SK-N-MC (cell line): Measurements from ENCODE around the gene ABHD2.

Experiments used
- DNase-seq: peaks from one replicate; pipeline ENCODE4 v3.0.0-alpha.2; 2011; ENCODE audit warnings: low read depth, low spot score
- H3K27ac ChIP-seq: fragments of 200-600 bp; sonication (generic); 2 replicates; pipeline ENCODE4 v1.5.1; 2016; ENCODE audit warnings: mixed run types
- H3K36me3 ChIP-seq: fragments of 200-600 bp; sonication (generic); 2 replicates; pipeline ENCODE4 v1.6.1; 2017; ENCODE audit warnings: antibody characterized with exemption, low read length, mixed read lengths; ENCODE audit not compliant: insufficient read depth
- H3K4me3 ChIP-seq: fragments of 200-600 bp; sonication (generic); 2 replicates; pipeline ENCODE4 v1.5.1; 2016
- H3K9ac ChIP-seq: fragments of 200-600 bp; sonication (generic); 2 replicates; pipeline ENCODE4 v1.8.0; 2017; ENCODE audit warnings: mixed run types, mixed read lengths; ENCODE audit not compliant: insufficient read length
- H3K9me3 ChIP-seq: fragments of 200-600 bp; sonication (generic); 2 replicates; pipeline ENCODE4 v1.6.1; 2017; ENCODE audit warnings: low read depth, mild to moderate bottlenecking, antibody characterized with exemption, low read length, moderate library complexity, mixed read lengths
- EZH2 ChIP-seq: fragments of 200-600 bp; sonication (generic); IDR thresholded peaks from one replicate; pipeline ENCODE4 v1.6.1; 2017; ENCODE audit warnings: antibody characterized with exemption
- FOXP2 ChIP-seq: optimal IDR thresholded peaks from 2 replicates; pipeline ENCODE3; 2011; ENCODE audit warnings: mild to moderate bottlenecking, moderate library complexity; ENCODE audit not compliant: insufficient read depth; ENCODE audit errors: extremely low read length, control extremely low read depth
- POLR2AphosphoS5 ChIP-seq: IDR thresholded peaks from 2 replicates; pipeline ENCODE4 v1.6.1; 2012; ENCODE audit warnings: mild to moderate bottlenecking, low read depth, low read length, borderline replicate concordance

ABHD2 gene

DNA sequence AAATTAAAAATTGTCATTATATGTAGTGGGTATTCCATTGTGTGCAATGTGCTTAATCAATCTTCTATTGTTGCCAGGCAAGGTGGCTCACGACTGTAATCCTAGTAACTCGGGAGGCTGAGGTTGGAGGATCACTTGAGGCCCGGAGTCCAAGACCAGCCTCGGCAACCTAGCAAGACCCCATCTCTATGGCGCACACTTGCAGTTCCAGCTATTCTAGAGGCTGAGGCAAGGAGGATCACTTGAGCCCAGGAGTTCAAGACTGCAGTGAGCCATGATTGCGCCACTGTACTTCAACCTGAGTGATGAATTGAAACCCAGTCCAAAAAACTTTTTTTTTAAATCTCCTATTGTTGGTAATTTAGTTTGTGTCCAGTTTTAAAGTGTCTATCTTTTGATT is 33.4 kb upstream of the ABHD2 start:
- H3K4me3 ChIP-seq: no peak overlapping the region
- H3K9ac ChIP-seq: no peak overlapping the region
- DNase-seq: no peak
- no peak overlapping the region for H3K27ac ChIP-seq
- H3K9me3 ChIP-seq: no peaks in the 10 kb centered on the region
- TF ChIP-seq POLR2AphosphoS5 (no peak), EZH2 (no peak), FOXP2 (no peak)
- H3K36me3 ChIP-seq: no peaks in the 10 kb centered on the region

DNA sequence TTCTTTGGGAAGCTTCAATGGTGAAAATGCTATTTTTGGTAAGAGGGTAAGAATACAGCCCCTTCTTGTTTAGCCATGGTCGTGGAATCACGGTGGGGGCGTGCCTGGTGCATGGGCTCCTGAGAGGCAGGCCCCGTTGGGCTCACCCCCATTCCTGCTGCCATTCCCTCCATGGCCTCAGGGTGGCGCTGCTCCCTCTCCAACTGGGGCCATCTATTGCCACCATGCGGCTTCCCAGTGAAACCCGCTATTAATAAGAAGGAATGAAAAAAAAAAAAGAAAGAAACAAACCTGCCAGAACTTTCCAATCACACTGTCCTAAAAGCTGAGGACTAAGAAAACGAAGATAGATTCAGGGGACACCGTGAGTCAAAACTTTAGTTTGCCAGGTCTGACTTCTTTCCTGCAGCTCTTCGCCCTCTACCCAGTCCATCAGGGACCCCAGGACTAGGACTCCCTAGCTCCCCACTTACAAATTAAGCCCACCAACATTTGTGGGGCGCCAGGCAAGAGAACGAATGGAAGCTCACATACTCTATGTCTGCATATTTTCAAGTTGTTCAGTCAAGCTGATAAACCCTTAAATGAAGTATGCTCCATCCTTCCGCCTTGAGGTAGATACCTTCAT is 30.6 kb upstream of the ABHD2 start:
- H3K4me3 ChIP-seq: no peak overlapping the region
- H3K9me3 ChIP-seq: no peaks in the 10 kb centered on the region
- TF ChIP-seq FOXP2: no peak
- no peak for TF ChIP-seq EZH2
- no peak for TF ChIP-seq POLR2AphosphoS5
- no peak overlapping the region for H3K9ac ChIP-seq
- H3K27ac ChIP-seq: no peak overlapping the region
- H3K36me3 ChIP-seq: no peaks in the 10 kb centered on the region
- DNase-seq: no peak

DNA sequence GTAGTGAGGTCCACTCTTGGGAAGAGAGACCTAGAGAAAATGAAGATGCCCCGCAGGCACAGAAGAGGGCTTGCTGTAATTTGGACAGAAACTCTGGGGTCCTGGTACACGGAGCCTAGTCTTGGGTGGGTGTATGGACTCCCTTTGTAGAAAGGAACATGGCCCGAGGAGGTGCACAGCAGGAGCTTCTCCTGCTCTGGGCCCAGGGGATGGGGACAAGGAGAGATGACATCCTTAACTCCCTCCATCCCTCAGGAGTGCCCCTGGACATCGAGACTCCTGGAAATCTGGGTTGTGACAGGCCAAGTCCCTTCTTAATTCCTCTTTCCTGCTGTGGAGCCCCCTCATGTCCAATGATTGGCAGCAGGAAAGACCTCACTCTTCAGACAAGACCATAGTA is 29.9 kb upstream of the ABHD2 start:
- H3K9me3 ChIP-seq: no peaks in the 10 kb centered on the region
- TF ChIP-seq EZH2: no peak
- no peak for TF ChIP-seq POLR2AphosphoS5
- TF ChIP-seq FOXP2: no peak
- no peak overlapping the region for H3K4me3 ChIP-seq
- H3K27ac ChIP-seq: no peak overlapping the region
- no peaks in the 10 kb centered on the region for H3K36me3 ChIP-seq
- DNase-seq: no peak
- no peak overlapping the region for H3K9ac ChIP-seq

DNA sequence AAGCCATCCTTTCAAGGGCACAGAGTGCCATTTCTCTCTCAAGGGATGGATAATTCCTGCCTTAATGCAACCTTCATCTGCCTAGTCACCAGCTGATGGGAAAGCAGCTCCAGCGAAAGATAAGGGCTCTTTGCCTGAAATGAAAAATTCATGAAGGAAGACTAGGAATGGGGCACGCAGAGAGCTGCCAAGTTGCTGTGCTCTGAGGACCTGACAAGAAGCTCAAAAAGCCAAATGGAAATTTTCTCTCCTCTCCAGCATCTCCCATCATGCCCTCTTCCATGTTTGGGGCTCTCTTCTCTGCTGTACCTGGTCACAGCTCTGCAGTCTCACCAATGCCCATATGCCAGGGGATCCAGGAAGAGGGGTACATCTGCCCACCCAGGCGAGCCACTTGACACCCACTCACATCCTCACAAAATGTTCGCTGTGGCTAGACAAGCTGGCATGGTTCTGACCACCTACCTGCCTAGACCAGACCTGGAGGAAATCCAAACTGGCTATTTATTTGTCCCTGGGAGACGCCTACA is 29.3 kb upstream of the ABHD2 start:
- H3K9ac ChIP-seq: no peak overlapping the region
- no peak overlapping the region for H3K4me3 ChIP-seq
- no peaks in the 10 kb centered on the region for H3K36me3 ChIP-seq
- no peak overlapping the region for H3K27ac ChIP-seq
- TF ChIP-seq POLR2AphosphoS5 (no peak), EZH2 (no peak), FOXP2 (no peak)
- no peak for DNase-seq
- H3K9me3 ChIP-seq: no peaks in the 10 kb centered on the region

DNA sequence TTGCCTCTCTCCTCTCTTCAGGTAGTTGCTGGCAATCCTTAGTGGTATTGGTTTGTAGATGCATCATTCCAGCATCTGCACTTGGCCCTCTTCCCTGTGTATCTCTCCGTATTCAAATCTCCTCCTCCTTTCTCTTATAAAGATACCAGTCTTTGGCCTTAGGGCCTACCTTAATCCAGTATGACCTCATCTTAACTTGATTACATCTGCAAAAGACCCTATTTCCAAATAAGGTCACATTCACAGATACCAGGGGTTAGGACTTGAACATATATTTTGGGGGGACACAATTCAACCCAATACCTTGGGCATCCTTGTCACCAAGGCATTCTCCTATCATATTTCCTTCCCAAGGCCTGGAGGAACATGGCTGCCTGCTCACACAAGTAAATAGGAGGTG is 22.0 kb upstream of the ABHD2 start:
- no peak overlapping the region for H3K4me3 ChIP-seq
- no peaks in the 10 kb centered on the region for H3K36me3 ChIP-seq
- H3K9me3 ChIP-seq: no peaks in the 10 kb centered on the region
- no peak for DNase-seq
- no peak for TF ChIP-seq FOXP2
- TF ChIP-seq EZH2: no peak
- TF ChIP-seq POLR2AphosphoS5: no peak
- H3K9ac ChIP-seq: no peak overlapping the region
- H3K27ac ChIP-seq: no peak overlapping the region

DNA sequence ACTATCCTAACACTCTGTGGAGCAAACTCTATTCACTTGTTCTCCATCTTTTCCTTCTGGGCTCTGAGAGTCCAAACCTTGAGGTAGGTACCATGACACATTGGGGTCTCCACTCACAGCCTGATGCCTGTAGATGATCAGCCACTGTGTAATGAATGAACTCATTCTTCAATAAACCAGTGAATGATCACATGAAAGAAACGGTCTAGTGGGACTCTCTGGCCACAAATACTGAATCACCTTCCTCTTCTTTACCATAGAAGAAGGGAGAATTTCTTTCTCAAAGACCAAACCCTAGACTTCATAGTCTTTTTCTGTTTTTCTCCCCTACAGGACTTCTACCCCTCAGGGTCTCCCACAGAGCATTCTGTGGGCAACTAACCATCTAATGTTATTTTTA is 20.5 kb upstream of the ABHD2 start:
- H3K9me3 ChIP-seq: no peaks in the 10 kb centered on the region
- peak overlapping the region; percentile 39 for H3K4me3 ChIP-seq
- DNase-seq: no peak
- no peaks in the 10 kb centered on the region for H3K36me3 ChIP-seq
- TF ChIP-seq EZH2 (no peak), POLR2AphosphoS5 (no peak), FOXP2 (no peak)
- no peak overlapping the region for H3K9ac ChIP-seq
- H3K27ac ChIP-seq: no peak overlapping the region; the same call in none of the 2 replicates

DNA sequence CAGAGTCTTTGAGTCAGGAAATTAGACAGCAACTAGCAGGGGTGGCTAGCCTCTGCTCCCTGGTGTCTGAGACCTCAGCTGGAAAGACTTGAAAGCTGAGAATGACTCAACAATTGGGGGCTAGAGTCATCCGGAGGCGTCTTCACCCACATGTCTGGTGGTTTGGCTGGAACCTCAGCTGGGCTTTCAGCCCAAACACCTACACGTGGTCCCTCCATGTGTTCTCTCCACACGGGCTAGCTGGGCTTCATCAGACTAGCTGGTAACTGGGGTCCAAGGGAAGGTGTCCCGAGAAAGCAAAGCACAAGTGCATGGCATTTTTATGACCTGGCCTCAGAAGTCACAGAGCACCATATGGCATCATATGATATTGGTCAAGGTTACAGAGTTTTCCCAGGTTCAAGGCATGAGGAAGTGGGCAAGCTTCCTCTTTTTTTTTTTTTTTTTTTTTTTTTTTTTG is 19.9 kb upstream of the ABHD2 start:
- TF ChIP-seq POLR2AphosphoS5: no peak
- TF ChIP-seq EZH2: no peak
- no peak for TF ChIP-seq FOXP2
- no peak for DNase-seq
- Histone ChIP-seq H3K36me3 (no peaks in the 10 kb centered on the region), H3K27ac (no peak overlapping the region), H3K9ac (no peak overlapping the region), H3K9me3 (no peaks in the 10 kb centered on the region), H3K4me3 (peak overlapping the region; percentile 39)

DNA sequence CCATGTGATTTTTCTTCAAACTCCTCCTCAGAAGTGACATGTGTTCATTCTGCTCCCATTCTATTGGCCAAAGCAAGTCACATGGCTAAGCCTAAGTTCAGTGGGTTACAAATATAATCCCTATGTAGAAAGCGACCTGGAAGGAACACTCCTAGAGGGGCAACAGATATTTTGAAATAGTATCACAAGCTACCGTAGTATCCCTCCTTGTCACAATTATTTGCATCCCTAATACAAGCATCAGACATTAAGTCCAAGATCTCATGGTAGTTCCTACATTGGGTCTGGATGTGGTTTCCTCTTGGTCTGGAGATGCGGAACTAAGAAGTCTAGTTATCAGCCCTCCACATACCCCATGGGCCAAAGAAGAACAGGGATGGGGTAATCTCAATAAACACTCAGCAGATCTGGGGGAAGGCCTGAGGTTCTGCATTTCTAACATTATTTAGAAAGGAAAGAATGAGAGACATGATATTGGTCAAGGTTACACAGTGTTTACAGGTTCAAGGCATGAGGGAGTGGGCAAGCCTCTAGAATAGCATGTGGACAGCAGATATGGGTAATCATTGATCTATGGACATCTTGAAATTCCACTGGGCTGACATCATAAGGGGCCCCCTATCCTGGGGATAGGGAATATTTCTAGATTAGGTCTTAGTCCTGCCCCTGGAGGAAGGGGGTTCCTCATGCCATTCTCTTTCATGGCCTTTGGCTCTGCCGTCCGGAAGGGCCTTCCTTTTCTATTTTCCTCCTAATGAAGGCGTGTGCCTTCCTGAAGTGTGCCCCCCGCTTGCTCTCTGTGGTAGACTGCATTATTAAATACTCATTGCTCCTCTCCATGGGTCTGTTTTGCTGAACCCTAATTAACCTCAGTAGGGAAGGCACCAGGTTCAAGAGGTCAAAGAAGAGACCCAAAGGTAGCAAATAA is 17.8 kb upstream of the ABHD2 start:
- TF ChIP-seq EZH2 (no peak), FOXP2 (no peak), POLR2AphosphoS5 (no peak)
- Histone ChIP-seq H3K36me3 (no peaks in the 10 kb centered on the region), H3K27ac (no peak overlapping the region), H3K9ac (no peak overlapping the region), H3K4me3 (no peak overlapping the region), H3K9me3 (no peaks in the 10 kb centered on the region)
- no peak for DNase-seq
